Measurements from ENCODE around the gene DDX17.

- TF ChIP-seq CTCF (IDR thresholded peaks at IDR 0.05): no peak
- TF ChIP-seq EP300 (IDR thresholded peaks at IDR 0.05): no peak
These were observed 3.1 kb downstream of the DDX17 start for GRCh38 chr22:38503021-38503420.
